ENCODE measurements around the gene ZNF579.
A peak's percentile ranks its signal among the peaks of the same experiment; 100 is the strongest.

Gene ZNF579, protein sequence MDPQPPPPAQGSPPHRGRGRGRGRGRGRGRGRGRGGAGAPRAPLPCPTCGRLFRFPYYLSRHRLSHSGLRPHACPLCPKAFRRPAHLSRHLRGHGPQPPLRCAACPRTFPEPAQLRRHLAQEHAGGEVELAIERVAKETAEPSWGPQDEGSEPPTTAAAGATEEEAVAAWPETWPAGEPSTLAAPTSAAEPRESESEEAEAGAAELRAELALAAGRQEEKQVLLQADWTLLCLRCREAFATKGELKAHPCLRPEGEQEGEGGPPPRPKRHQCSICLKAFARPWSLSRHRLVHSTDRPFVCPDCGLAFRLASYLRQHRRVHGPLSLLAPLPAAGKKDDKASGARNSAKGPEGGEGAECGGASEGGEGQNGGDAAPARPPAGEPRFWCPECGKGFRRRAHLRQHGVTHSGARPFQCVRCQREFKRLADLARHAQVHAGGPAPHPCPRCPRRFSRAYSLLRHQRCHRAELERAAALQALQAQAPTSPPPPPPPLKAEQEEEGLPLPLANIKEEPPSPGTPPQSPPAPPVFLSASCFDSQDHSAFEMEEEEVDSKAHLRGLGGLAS

DNA sequence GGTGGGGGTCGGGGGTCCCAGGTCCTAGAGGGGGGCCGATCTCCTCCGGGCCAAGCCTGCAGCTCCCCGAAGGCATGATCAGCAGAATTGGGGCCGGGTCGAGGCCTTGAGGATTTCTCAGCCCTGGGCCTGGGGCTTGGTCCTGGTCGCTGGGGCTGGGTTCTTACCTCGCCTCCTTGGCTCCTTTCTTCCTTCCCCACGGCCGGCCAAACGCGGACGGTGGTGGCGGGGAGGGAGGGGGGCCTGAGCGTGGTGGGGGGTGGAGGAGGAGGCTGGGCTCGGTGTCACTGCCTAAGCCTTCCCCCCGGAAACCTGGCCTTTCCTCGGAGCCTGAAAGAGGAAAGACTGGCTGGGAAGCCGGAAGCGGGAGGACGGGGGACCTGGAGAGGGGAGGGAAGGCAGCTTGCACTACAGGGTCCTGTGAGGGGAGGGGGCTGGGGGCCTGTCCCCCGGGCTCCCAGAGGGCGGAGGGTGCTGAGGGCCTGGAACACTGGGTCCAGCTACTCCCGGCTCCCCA lies at the start of gene ZNF579:
ZNF579 (minus strand) TSS at position 221 of the 517 bp plus-strand sequence. CDS start 1,209 bp downstream, outside the sequence.
- DNase-seq (ENCODE audit: low read depth) = peak; percentile 50

DNA sequence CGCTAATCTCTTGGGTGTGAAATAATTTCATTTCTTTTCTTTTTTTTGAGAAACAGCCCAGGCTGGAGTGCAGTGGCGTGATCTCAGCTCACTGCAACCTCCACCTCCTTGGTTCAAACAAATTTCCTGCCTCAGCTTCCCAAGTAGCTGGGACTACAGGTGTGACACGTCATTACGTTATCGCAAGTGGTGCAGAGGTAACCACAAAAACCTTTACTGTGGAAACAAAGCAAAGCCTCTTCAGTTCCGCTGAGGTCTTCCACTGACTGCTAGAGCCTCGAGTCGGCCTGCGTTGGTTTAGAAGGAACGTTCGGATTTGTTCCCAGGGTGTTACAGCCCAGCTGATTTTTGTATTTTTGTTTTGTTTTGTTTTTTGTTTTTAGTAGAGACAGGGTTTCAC lies 45.7 kb upstream of the ZNF579 start:
- no peak for DNase-seq (ENCODE audit: low read depth)

DNA sequence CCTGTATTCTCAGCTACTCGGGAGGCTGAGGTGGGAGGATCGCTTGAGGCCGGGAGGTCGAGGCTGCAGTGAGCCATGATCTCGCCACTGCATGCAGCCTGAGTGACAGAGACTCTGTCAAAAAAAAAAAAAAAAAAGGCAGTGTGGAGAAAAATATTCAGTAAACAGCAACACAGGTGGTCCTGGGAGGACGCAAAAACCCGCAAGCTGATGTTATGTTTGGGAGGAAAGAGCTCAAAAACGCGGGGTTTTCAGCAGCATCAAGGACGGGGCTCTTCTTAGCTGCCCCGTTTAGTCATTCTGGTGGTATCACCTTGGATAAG lies 44.3 kb upstream of the ZNF579 start:
- DNase-seq (ENCODE audit: low read depth) = no peak

DNA sequence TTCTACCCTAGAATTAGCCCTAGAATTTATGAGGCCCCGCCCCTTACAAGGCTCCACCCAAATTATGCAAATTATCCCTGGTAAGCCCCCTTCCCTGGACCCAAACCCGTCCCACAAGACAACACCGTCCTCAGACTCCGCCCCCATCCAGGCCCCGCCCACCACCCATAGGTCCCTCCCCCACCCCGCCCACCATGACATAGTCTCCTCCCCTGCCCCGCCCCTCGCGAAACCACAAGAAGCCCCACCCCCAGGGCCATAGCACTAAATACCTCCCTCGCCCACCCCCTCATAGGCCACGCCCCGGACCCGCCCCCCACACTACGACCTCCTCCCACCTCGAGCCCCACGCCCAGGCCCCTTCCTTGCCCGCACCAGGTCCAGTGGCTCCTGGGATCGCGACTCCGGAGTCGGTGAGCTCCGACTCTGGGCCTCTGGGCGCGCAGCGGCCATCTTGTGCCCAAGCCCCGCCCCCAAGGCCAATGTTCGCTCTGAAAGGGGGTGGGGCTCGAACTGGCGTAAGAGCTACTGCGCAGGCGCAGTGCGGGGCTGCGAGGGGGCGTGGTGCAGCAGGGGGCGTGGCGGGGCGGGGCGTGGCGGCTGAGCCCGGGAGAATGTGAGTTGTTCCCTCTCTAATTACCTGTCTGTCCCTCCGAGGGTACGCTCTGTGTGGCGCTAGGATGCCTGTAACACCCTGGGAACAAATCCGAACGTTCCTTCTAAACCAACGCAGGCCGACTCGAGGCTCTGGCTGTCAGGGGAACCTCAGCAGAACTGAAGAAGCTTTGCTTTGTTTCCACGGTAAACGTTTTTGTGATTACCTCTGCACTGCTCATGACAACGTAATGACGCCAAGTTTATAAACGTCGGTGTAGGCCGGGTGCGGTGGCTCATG lies 43.7 kb upstream of the ZNF579 start, which contains the start of gene ZNF784:
ZNF784 (minus strand) TSS at position 458 of the 895 bp plus-strand sequence; CDS start at position 453, 5 bp downstream.
- DNase-seq (ENCODE audit: low read depth) = peak; percentile 86

DNA sequence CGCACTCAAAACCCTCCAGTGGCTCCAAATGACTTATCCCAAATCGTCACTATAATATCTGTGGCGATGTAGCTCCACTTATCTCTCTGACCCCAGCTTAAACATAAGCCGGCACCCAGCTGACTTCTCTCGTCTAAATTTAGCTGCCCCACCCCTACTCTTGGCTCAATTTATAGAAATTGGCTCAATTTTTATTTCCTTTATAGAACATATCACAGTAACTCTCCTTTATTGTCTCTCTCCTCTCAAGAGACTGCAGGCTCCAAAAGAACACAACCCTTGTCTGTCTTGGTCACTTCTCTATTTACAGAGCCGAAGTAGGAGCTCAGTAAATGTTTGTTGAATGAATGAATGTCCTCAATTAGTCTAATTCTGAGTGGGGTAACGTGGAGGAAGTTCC lies 42.9 kb upstream of the ZNF579 start:
- no peak for DNase-seq (ENCODE audit: low read depth)

DNA sequence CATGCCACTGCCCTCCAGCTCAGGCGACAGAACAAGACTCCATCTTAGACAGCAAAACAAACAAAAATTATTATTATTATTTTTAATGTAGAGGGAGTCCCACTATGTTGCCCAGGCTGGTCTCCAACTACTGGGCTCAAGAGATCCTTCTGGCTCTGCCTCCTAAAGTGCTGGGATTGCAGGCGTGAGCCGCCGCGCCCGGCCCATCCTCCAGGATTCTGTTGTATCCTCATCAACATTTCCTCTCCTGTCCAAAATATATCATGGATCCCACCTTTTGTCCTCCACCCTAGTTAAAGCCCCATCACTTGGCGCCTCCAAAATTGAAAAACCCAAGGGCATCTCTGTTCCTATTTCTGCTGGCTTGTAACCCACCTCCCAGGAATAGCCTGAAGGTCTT lies 42.5 kb upstream of the ZNF579 start:
- DNase-seq (ENCODE audit: low read depth) = no peak

DNA sequence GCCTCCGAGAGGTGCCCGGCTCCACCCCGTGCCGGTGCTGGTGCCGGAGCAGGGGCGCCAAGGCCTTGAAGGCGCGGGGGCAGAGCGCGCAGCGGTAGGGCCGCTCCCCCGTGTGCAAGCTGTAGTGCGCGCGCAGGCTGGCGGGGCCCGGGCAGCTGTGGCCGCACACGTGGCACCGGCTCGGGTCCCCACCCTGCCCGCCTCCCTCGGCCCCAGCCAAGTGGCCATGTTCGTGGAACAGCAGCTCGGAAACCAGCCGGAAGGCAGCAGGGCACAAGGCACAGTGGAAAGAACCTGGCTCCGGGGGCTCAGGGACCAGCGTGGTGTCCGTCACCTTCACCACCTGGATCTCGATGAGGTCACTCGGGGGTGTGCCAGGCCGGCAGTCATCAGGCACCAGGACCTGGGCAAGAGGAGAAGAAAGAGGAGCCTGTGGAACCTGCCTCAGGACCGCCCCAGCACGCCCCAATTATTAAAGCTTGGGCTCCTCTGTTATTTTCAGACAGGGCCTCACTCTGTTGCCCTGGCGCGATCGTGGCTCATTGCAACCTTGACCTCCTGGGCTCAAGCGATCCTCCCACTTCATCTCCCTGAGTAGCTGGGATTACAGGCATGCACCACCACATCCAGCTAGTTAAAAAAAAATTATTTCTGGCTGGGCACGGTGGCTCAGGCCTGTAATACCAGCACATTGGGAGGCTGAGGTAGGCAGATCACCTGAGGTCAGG lies 41.8 kb upstream of the ZNF579 start:
- DNase-seq (ENCODE audit: low read depth) = no peak

DNA sequence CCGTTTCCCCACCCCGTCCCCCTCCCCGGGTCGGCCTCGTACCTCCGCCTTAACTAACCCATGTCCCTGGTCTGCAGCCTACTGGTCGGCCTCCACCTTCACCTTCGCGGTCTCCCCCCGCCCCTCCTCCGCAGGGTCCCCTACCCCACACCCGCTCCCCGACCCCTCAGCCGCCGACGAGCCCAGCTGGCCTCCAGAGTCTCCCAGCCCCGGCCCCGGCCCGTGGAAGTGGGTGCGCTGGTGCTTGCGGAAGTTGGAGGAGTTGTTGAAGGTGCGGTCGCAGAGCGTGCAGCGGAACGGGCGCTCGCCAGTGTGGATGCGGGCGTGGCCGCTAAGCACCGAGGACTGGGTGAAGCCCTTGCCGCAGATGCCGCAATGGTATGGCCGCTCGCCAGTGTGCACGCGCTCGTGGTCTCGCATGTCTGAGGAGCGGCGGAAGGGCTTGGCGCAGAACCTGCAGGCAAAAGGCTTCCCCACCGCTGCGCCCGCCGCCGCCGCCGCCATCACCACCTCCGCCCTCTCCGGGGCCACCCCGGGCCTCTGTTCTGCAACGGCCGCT lies 41.1 kb upstream of the ZNF579 start:
- no peak for DNase-seq (ENCODE audit: low read depth)

DNA sequence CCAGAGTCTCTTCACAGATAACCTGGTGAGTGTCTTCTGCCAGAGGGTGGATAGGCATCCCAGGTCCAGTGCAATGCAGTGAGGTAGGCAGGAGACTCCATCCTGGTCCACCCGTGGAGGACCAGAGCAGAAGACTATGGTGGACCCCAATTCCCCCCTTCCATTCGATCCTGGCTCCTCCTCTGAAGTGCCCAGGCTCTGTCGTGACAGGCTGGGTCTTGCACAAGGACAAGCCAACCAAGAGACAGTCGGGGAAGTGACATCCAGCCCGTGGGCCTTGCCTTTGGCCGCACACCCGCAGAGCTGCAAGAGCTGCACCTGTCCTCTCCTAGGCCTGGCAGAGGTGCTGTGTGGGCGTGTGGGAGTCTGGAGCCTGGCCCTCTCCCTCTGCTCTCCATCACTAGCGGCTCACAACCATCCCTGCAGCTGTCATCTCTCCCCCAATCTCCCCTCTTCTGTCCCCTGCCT lies 40.6 kb upstream of the ZNF579 start:
- no peak for DNase-seq (ENCODE audit: low read depth)

DNA sequence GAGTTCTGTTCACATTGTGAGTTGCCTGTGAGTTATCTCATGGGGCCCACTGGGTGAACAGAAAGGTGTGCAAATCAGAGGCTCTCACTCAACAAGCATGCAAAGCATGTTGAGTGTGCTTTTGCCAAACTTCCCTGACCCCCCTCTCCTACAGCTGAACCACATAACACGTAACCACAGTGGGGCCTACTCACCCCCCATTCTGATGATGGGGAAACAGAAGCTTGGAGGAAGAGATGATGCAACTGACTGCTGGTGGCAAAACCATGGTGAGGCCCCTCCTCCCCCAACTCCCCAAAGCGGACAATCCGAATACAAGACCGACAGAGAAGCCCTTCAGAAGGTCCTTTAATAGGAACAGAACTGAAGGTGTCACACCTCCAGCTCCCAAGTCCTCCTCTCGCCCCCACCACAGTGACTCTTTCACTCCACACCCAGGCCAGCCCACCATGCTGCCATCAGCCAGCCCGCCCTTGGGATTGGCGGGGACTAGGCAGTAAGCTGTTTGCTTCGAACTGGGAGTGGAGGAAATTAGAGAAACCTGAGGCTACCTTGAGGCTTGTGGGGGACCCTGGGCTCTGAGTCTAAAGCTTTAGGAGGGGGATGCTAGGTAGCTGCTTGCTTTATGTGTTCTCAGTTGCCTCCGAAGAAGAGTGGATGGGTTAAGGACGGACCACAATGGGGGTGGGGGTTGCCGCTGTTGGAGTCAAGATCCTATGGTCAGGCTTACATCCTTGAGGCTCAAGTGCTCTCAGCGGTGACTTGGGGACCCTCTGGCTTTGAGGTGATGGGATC lies 40.0 kb upstream of the ZNF579 start:
- no peak for DNase-seq (ENCODE audit: low read depth)

DNA sequence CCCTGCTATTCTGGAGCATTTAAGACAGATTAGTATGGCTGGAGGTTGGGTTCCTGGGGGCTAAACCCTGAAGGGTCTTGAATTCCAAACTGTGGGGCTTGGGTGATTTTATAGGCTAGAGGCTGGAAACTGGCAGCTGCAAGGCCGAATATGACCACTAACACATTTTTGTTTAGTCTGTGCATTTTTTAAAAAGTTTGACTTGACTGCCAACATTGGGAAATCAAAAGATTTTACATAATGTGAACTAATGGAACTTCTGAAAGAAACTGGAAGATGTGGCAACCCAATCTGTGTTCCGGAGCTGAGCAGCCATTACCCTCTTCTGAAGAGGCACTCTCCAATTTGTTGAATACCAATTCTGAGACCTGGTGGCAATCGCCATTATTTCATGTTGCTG lies 38.6 kb upstream of the ZNF579 start:
- no peak for DNase-seq (ENCODE audit: low read depth)

DNA sequence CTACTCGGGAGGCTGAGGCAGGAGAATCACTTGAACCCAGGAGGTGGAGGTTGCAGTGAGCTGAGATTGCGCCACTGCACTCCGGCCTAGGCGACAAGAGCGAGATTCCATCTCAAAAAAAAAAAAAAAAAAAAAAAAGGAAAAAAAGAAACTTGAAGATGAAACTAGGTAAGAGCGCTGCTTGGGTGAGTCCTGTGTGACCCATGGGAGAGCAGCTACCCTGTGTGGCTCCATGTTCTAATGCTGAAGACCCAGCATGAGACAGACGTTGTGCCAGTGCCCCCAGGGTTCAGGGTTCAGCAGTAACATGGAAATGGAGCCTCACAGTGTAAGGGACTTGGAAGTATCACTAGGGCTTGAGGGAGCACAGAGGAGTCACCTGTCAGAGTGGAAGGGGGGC lies 37.8 kb upstream of the ZNF579 start:
- no peak for DNase-seq (ENCODE audit: low read depth)

DNA sequence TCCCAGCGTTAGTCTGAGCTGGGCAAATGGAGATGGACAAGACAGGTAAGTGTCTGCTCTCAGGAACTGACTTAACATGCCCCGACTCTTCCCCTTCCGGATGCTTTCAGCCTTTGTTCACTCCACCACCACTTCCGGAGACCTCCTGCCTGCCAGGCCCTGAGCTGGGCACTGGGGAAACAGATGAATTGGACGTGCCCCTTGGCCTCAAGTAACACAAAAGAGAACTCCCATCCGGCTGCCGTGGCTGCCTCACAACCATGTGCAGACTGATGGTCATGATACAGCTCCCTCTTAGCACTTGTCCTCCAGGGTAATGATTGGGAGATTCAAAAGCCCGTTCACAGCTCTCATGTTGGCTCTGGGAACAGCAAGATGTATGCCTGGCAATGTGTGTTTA lies 36.8 kb upstream of the ZNF579 start:
- no peak for DNase-seq (ENCODE audit: low read depth)

DNA sequence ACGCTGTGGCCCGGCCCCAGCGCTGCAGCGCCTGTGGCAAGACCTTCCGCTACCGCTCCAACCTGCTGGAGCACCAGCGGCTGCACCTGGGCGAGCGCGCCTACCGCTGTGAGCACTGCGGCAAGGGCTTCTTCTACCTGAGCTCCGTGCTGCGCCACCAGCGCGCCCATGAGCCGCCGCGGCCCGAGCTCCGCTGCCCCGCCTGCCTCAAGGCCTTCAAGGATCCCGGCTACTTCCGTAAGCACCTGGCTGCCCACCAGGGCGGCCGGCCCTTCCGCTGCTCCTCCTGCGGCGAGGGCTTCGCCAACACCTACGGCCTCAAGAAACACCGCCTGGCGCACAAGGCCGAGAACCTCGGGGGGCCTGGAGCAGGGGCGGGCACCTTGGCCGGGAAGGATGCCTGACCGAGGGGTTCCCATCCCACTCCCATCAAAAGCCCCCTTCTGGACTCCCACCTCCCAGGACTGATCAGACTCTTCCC lies 35.8 kb upstream of the ZNF579 start:
- DNase-seq (ENCODE audit: low read depth) = no peak

DNA sequence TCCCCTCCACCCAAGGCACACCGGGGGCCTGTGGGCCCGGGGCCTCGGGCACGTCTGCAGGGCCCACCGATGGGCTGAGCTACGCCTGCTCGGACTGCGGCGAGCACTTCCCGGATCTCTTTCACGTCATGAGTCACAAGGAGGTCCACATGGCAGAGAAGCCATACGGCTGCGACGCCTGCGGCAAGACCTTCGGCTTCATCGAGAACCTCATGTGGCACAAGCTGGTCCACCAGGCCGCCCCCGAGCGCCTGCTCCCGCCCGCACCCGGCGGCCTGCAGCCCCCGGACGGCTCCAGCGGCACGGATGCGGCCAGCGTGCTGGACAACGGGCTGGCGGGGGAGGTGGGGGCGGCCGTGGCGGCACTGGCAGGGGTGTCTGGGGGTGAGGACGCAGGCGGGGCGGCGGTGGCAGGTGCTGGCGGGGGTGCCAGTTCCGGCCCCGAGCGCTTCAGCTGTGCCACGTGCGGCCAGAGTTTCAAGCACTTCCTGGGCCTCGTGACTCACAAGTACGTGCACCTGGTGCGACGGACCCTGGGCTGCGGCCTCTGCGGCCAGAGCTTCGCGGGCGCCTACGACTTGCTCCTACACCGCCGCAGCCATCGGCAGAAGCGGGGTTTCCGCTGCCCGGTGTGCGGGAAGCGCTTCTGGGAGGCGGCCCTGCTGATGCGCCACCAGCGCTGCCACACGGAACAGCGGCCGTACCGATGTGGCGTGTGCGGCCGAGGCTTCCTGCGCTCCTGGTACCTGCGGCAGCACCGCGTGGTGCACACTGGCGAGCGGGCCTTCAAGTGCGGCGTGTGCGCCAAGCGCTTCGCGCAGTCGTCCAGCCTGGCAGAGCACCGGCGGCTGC lies 35.1 kb upstream of the ZNF579 start:
- DNase-seq (ENCODE audit: low read depth) = no peak

DNA sequence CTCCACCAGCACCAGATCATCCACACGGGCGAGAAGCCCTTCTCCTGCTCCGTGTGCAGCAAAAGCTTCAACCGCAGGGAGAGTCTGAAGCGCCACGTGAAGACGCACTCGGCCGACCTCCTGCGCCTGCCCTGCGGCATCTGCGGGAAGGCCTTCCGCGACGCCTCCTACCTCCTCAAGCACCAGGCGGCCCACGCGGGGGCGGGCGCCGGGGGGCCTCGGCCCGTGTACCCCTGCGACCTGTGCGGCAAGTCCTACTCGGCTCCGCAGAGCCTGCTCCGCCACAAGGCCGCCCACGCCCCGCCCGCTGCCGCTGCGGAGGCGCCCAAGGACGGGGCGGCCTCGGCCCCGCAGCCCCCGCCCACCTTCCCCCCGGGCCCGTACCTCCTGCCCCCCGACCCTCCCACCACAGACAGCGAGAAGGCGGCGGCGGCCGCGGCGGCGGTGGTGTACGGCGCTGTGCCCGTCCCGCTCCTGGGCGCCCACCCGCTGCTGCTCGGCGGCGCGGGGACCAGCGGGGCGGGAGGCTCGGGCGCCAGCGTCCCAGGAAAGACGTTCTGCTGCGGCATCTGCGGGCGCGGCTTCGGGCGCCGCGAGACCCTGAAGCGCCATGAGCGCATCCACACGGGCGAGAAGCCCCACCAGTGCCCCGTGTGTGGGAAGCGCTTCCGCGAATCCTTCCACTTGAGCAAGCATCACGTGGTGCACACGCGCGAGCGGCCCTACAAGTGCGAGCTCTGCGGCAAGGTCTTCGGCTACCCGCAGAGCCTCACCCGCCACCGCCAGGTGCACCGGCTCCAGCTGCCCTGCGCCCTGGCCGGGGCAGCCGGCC lies 34.3 kb upstream of the ZNF579 start:
- DNase-seq (ENCODE audit: low read depth) = no peak

DNA sequence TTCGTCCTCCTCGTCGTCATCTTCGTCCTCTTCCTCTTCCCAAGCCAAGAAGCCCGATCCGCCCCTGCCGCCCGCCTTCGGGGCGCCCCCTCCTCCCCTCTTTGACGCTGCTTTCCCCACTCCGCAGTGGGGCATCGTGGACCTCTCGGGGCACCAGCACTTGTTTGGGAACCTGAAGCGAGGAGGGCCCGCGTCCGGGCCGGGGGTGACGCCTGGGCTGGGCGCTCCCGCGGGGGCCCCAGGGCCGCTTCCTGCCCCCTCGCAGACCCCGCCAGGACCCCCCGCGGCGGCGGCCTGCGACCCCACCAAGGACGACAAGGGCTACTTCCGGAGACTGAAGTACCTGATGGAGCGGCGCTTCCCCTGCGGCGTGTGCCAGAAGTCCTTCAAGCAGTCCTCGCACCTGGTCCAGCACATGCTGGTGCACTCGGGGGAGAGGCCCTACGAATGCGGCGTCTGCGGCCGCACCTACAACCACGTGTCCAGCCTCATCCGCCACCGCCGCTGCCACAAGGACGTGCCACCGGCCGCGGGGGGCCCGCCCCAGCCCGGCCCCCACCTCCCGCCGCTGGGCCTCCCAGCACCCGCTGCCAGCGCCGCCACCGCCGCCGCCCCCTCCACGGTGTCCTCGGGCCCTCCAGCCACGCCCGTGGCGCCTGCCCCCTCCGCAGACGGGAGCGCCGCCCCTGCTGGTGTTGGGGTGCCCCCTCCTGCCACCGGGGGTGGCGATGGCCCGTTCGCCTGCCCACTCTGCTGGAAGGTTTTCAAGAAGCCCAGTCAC lies 33.5 kb upstream of the ZNF579 start:
- no peak for DNase-seq (ENCODE audit: low read depth)

DNA sequence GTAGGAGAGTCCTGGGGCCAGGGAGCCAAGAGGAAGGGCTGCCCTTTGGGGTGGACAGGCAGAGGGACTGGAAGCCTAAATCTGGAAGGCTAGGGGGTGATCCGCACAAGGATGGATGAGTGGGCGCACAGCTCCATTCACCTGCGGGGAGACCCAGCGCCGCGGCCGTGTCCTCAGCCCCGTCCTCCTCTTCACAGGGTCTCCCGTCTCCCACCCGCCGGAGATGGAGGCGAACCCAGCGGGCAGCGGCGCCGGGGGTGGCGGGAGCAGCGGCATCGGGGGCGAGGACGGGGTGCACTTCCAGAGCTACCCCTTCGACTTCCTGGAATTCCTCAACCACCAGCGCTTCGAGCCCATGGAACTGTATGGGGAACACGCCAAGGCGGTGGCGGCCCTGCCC lies 32.7 kb upstream of the ZNF579 start:
- DNase-seq (ENCODE audit: low read depth) = no peak

Data from stimulated activated CD8-positive, alpha-beta memory T cell treated with anti-CD3 and anti-CD28 coated beads, Interleukin-15, amount 100 ng/mL, for 1 hour (primary cell).